GM18511 (cell line): ENCODE results near the gene IMMT.
"Not testable (repeated sequence)": the region's sequence is repeated elsewhere in the genome, so short reads cannot be mapped to it uniquely, and the experiment has no call there.

ENCODE experiments used
- ATAC-seq: cut with Tn5 transposase; IDR thresholded peaks from one replicate; pipeline ENCODE4 v1.9.1; 2021; ENCODE audit warnings: mild to moderate bottlenecking, moderate library complexity; ENCODE audit not compliant: unreplicated experiment

The IMMT gene

DNA sequence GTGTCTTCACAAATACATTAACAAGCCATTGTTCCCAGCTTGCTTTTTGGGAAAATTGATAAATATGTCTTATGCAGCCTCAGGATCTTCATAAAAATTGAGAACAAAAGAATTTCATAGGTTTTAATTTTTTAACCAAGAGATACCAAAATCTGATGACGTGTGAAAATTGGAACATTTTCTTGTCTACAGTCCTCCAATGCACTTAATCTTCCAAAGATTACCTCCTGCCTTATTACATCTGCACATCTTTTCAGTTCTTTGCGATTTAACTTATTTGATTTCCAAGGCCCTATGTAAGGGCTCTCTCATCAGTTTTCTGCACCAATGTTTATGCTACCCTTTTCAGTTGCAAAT is 7.1 kb upstream of the IMMT start:
- no peak for ATAC-seq

DNA sequence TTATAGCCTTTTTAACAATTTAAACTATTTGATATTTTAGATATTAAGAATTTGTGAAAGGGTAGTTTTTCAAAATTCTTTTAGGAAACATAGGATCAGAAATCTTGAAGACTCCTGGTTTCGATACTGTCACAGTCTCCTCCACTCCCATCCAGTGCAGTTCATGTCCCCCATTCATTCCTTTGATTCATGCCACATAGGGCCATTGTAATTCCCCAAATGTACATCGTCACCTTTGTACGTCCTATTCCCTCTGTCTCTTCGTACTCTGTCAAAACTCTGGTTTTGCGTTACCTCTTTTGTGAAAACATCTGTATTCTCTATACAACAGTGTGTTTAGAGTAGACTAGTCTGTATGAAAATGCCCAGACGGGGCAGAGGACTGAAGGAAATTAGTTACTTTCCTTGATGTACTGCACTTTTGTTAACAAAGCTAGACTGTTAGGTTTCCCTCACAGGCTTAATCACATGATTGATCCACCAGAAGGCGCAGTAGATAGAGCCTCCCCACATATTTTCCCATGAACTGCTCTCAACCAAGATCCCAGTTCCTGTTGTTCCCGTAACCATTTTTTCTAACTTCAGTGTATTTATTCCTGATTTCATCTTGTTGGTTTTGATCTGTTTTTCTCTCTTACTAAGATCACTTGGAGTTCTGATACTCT is 6.5 kb upstream of the IMMT start:
- ATAC-seq = no peak

DNA sequence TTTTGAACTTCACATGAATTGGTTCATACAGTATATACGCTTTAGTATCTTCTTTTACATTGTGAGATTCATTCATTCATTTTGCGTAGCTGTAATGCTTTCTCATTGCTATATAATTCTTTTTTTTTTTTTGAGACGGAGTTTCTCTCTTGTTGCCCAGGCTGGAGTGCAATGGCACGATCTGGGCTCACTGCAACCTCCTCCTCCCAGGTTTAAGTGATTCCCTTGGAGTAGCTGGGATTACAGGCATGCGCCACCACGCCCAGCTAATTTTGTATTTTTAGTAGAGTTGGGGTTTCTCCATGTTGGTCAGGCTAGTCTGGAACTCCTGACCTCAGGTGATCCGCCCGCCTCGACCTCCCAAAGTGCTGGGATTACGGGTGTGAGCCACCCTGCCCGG is 5.3 kb upstream of the IMMT start:
- not testable (repeated sequence) for ATAC-seq

DNA sequence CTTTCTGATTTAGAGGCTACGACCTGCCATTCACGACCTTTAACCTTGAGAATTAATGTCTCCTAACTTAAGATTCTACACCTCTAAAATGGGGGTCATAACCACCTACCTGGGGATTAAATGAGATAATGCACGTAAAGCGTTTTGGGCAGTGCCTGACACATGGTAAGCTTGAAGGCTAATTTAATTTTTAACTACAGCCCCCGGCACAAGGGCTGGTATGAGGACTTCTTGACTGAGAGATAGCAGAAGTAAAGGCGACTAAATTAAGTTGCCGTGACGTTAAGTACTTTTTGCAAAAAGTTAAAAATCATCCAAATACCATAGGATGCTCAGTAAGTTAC is 4.5 kb upstream of the IMMT start:
- no peak for ATAC-seq

DNA sequence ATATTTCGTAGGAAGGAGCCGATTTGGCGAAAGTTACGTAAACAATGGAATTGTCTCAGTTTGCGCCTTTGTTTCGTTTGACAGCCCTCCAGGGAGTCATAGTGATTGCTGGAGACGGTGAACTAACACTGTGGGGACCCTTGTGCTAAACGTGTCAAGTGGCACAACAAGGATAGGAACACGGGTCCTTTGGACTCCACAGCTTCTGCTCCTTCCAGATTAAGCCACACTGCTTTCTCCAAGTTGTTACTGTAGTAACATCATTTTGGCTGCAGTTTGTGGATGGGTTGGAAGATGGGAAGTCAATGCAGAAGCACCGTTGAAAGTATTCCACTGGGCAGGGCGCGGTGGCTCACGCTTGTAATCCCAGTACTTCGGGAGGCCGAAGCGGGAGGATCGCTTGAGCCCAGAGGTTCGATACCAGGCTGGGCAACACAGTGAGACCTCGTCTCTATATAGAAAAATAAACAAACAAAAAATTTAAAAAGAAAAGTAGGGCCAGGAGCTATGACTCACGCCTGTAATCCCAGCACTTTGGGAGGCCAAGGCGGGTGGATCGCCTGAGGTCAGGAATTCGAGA is 636 bp upstream of the IMMT start:
- ATAC-seq = no peak

DNA sequence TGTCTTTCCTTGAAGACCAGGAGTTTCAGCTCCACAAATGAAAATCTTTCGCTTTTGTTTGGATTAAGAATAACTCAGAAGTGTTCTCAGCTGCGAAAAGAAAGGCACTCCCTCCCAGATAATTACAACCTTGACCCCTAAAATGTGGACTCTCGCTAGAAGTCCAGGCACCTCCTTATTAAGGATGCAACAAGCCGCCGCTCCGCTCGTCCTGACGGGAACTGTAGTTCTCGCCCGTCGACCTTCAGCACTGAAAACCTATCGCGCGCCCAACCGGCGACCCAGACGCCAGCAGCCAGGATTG is 559 bp downstream of the IMMT start:
- ATAC-seq = no peak

DNA sequence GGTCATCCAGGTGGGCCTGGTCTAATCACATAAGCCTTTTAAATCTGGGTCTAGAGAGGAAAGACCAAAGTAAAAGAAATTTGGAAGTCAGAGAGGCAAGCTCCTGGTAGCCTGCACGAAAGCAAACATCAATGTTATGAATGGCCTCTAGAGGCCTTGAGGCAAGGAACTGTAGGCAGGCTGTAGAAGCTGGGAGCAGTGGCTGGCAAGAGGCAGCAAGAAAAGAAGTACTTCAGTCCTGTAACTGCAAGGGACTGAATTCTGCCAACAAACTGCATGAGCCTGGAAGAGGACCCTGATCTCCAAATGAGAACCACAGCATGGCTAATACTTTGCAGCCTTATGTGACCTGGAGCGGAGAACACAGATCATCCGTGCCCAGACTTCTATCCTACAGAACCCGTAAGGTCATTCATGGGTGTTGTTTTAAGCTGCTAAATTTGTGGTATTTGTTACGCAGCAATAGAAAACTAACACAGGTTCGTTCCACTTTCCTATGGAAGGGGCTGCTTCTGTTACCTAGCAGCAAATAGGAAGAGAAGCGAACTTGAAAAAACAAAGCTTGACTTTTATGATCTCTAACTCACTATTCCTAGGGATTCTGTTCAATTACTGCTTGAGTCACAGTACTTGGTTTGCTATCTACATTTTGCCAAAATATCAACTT is 1.2 kb downstream of the IMMT start:
- no peak for ATAC-seq

DNA sequence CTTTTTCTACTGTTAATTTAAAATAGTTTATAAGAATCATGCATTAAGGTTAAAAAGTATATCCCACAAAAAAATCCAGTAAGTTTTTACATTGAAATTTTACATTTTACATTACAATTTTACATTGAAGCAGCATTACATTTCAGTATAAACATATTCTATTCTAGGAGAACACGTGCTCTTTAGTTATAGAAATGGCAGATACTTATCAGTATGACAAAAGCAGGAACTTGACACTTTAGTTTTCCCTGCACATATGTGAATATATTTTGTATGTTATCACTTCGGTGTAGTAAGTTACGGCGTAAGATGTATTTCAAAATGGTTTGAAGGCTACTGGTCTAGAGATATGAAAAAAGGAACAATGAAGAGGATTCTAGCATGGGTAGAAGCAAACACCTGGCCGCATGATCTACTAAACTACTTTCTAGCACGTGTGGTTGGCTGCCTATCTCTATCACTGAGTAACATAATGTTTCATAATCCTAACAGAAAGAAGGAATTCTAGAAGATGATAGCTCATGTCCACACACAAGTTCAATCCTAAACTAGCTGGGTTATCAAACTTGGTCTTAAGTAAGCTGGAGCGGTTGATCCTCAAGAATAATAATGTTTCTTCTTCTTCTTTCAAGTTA is 5.4 kb downstream of the IMMT start:
- no peak for ATAC-seq

DNA sequence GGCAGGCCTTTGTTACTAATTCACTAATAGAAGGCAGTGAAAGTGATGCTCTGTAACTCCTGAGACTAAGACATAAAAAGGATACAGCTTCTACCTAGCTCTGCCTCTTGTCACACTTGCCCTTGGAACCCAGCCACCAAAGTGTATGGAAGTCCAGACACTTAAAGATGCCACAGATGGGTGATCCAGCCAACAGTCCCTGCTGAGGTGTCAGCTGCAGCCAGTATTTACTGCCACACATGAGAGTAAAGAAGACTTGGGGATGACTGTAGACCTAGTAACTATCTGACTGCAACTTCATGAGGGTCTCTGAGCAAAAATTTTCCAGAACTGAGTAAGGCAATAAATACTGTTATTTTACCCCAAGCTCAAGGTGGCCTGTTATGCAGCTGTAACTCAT is 8.8 kb downstream of the IMMT start:
- peak; percentile 39 for ATAC-seq

DNA sequence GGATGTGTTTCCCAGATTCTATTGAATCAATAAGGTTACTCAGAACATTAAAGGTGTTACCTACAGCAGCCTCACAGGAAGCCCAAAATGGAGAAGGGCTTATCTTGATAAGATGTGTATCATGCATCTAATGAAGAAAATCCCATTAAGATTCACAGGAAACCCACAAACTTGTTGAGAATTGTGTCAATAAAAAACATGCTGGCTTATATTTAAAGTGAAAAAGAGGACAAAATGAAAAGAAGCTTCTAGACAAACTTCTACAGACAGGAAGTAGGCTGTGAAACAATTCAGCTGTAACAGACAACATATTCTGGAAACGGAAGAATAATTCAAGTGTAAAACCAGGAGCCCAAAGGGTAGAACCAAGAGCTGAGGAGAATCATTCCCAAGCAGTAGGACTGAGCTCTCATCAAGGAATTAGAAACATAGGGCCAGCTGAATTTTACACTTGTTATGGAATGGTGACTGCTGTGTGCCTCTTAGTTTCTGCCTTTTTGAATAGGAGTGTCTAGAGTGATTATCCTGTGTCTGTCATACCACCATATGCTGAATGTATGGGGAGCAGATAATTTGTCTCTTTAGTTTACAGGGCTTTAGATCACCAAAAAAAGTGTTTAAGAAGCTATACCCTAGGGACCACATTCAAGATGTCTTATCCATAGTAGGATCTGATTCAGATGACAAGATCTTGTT is 9.6 kb downstream of the IMMT start:
- ATAC-seq = peak; percentile 54

DNA sequence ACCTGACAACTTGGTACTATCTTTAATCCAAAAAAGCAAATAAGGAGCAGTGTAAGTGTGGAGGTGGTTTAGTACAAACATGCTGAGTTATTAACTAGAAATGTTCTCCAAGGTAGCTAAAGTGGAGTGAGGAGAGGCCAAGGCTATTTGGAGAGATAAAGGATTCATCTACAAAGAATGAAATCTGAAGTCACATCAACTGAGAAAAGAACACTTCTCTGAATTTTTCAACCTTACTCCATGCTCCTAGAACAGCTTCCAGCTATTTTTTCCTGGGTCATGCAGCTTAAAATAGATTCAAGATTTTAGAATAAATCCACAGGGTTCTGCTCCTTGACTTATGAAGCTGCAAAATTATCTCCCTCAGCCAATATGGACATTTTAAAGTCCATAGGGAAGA is 18.7 kb downstream of the IMMT start:
- ATAC-seq = no peak

DNA sequence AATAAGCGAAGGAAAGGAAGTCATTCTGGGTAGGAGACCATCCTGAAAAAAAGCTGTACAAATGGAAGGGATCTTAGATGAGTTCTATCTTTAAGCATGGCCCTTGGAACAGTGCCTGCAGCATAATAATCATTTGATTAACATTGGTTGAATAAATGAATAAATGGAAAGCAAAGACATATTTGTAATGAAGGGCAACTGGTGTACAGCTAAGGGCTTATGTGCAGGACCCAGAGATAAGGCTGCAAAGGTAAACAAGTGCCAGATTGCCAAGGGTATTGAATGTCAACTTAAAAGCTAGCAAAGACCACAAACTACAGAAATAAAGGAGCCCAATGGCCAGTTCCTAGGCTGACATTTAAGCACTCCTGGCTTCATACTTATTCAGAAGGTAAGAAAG is 19.4 kb downstream of the IMMT start:
- no peak for ATAC-seq

DNA sequence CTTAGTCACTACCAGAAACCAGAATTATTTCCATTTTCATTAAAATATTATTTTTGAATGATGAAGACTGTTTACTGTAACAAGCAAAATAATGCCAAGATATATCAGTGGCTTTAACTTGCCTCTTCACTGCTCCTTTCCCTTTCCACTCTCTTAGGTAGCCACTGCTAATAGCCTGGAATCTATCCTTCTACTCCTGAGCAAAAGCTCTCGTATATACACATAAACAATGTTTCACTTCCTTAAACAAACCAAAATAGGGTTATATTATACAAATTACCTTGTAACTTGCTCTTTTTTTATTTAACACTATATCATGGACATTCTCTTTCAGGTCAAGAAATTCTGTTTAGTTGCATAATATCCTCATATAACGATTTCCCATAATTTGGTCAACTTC is 20.8 kb downstream of the IMMT start:
- ATAC-seq = peak; percentile 46

DNA sequence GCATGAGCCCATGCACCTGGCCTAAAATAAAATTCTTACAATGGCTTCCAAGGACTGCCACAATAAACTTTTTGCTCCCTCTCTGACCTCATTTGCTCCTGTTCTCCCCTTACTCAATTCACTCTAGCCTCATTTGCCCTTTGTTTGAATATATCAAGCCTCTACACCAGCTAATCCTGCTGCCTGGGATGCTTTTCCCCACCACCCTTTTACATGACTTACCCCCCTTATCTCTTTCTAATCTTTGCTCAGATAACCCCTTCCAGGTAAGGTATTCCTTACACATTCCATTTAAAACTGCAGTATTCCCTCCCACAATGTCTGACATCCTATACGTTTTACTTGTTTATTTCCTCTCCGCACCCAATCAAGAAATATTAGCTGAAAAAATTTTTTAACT is 22.7 kb downstream of the IMMT start:
- ATAC-seq = no peak

DNA sequence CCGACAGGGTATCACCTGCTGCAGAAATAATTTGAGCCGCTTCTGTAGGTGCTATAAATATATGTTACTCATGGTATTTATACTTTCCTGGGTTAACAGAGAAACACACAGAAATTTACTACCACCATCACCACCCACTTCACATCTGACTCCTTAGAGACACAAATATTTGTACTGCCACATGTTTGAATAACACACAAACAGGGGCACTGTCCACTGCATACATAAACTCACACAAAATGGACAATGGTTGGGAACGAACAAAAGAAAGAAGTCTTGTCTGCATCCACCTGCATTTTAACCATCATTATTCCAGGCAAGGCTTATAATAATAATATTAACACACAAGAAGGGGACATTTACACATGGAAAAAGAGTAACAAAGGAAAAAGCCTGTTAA is 24.0 kb downstream of the IMMT start:
- no peak for ATAC-seq

DNA sequence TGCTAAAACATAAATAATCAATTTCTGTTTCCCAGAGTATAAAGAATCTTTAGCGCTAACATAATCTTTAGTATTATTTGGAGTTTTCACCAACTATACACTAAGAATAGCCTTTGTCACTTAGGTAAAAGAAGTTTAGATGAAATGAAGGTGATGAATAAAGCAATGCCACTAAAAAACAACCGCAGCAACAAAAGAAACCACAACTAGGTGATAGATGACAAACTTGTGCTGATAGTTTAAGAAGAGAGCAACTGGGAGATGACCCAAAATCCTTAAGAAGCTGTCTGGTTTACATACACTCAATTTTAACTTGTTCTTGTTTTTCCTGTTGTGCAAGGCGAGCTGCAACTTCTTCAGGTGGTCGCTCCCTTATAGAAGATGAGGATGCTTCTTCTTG is 24.8 kb downstream of the IMMT start:
- ATAC-seq = no peak

DNA sequence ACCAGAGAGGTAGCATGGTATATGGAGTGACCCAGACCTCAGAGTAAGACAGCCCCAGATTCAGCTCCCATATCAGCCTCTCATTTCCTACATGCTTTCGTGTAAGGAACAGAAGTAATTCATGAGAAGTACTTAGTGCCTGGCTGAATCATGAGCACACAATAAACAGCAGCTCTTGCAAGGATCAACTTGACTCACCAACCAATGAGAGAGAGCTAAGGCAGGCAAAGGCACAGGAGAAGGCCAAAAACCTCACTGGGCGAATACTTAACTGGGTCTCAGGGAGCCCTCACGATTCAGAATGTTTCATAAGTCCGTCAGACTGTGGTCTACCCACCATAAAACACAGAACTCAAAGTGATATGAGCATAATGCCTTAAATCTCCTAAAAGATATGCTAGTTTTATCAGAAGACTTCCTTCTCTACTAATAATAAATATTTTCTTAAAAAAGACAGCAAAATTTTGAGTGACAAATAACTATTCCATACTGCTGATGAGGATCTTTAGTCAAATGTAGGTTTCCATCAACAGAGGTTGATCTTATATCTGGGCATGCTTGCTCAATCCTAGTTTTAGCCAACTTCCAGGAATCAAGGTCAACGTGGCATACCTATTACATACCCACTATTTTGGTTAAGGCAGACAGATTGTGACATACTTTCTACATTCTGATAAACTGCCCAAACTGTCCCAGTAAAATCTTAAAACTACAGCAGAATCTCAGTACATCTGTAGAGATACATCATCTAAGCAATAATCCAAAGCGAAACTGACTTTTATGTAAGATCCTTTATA is 34.9 kb downstream of the IMMT start:
- no peak for ATAC-seq

DNA sequence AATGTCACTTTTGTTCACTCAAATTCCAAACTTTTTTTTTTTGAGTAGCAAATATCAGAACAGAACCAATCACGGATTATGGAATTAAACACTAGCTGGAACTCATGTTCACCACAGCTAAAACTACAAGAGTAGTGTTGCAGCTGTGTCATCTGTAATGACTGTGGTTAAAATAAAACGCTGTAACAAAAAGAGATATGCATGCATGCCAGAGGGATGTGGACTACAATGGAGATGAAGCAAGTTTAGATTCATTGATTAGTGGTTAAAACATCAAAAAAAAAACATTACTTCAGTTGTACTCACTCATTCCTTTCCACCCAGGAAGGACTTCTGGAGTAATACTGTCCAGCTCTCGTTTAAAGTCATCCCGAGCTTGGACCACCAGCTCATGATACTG is 37.0 kb downstream of the IMMT start:
- ATAC-seq = no peak

DNA sequence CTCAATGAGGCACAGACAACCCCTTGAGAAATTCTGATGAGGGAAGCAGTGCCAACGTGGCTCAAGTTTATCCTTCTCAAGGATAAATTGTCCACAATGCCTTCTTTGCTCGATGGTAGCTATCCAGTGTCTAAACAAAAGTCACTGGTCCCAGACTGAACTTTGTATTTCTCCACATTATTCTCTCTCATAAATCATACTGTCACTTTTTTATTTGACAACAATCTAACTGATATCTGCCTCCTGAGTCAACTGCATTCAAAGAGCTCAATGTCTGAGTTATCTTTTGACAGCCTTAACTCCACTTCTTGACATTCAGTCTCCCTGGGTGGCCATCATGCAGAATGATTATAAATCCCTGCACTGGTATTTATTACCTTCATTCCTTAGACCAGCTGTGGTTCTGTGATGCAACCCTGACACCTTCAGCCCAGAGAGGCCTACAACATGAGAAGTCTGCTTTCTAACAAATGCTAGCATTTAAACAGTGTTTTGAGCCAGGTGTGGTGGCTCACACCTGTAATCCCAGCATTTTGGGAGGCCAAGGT is 38.2 kb downstream of the IMMT start:
- ATAC-seq = no peak

DNA sequence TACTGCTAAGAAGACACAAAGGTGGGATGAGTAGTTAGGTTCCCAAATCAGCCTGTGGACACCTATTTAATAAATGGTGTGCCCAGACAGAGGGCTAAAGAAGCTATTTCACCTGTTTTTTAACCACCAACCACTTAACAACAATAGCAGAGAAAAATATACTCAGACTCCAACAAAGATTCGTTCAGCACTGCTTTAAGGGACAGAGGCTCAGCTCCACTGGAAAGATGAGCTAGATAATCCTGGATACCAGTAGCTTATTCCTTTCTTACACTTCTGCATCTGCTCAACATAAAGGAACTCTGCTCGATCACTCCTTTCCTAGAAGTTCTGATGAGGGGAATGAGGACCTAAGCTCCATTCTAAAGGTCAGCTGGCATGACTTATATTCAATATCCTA is 44.8 kb downstream of the IMMT start:
- ATAC-seq = no peak

DNA sequence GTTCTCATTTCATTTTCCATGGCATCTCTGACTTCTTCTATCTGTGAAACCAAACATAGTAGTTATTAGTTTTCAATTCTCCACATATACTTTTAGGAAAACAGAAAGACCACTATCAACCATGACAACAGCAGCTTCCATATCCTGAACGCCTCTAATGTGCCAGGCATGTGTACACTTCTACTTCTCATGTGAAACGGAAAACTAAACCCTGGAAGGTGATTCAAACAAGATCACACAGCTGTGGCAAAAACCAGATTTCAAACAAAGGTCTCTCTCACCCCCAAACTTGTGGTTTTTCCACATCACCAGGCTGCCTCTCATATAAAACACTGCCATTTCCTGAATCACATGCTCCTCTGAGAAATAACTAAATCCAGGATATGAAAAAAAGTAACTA is 47.5 kb downstream of the IMMT start:
- ATAC-seq = no peak
